Measurements from ENCODE around the gene FFAR3.

Gene FFAR3

GRCh38 chr19:35328851-35329285 lies 29.4 kb upstream of the FFAR3 start, which contains the start of gene CD22:
Gene CD22, plus strand, starts transcription at chr19:35329187. Its CDS starts 2,854 bp downstream, at chr19:35332041.
- no peak within 1 kb of the TSS for H3K27ac ChIP-seq (ENCODE audit: extremely low read depth, low read depth, low read length)
- TF ChIP-seq, protein P1, sequence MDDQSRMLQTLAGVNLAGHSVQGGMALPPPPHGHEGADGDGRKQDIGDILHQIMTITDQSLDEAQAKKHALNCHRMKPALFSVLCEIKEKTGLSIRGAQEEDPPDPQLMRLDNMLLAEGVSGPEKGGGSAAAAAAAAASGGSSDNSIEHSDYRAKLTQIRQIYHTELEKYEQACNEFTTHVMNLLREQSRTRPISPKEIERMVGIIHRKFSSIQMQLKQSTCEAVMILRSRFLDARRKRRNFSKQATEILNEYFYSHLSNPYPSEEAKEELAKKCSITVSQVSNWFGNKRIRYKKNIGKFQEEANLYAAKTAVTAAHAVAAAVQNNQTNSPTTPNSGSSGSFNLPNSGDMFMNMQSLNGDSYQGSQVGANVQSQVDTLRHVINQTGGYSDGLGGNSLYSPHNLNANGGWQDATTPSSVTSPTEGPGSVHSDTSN (CRISPR knock-in tag; IDR thresholded peaks at IDR 0.05) = no peak
- TF ChIP-seq ZNF488 (tag by site-specific recombination; IDR thresholded peaks at IDR 0.05) = no peak
- no peak for TF ChIP-seq ZNF16 (tag by site-specific recombination; IDR thresholded peaks at IDR 0.05; ENCODE audit: low read depth)
- TF ChIP-seq, protein P2, sequence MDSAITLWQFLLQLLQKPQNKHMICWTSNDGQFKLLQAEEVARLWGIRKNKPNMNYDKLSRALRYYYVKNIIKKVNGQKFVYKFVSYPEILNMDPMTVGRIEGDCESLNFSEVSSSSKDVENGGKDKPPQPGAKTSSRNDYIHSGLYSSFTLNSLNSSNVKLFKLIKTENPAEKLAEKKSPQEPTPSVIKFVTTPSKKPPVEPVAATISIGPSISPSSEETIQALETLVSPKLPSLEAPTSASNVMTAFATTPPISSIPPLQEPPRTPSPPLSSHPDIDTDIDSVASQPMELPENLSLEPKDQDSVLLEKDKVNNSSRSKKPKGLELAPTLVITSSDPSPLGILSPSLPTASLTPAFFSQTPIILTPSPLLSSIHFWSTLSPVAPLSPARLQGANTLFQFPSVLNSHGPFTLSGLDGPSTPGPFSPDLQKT (IDR thresholded peaks at IDR 0.05; ENCODE audit: borderline replicate concordance, low read depth, low read length) = no peak
- TF ChIP-seq KLF1 (tag by site-specific recombination; IDR thresholded peaks at IDR 0.05) = no peak
- TF ChIP-seq ZXDB (tag by site-specific recombination; IDR thresholded peaks at IDR 0.05) = no peak
- TF ChIP-seq, protein P3, sequence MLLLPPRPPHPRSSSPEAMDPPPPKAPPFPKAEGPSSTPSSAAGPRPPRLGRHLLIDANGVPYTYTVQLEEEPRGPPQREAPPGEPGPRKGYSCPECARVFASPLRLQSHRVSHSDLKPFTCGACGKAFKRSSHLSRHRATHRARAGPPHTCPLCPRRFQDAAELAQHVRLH (tag by site-specific recombination; IDR thresholded peaks at IDR 0.05) = no peak
- no peaks in the 10 kb centered on the region for H3K36me3 ChIP-seq (ENCODE audit: control insufficient read depth in 2 of 2, insufficient read depth in 1 of 2, low read length in 2 of 2)
- ChIA-PET POLR2A (no interaction called here), CTCF (interaction anchor here (2.9 kb wide), 1 partner anchor 166 kb away, joined by 16 read pairs; no protein-coding TSS in a partner anchor)
- no peaks in the 10 kb centered on the region for H3K4me1 ChIP-seq (ENCODE audit: control insufficient read depth, insufficient read depth, low read length)
- H3K9me3 ChIP-seq (ENCODE audit: control insufficient read depth, insufficient read depth, low read depth, low read length) = no peaks in the 10 kb centered on the region
- no peak within 1 kb of the TSS for H3K4me3 ChIP-seq (ENCODE audit: low read depth, low read length)

- no peaks in the 10 kb centered on the region for H3K36me3 ChIP-seq (ENCODE audit: control insufficient read depth in 2 of 2, insufficient read depth in 1 of 2, low read length in 2 of 2)
- H3K4me3 ChIP-seq (ENCODE audit: low read depth, low read length) = no peak overlapping the region
- H3K27ac ChIP-seq (ENCODE audit: extremely low read depth, low read depth, low read length) = no peak overlapping the region
- no peaks in the 10 kb centered on the region for H3K9me3 ChIP-seq (ENCODE audit: control insufficient read depth, insufficient read depth, low read depth, low read length)
- TF ChIP-seq ZNF768 (tag by site-specific recombination; IDR thresholded peaks at IDR 0.05) (no peak), ZSCAN30 (tag by site-specific recombination; IDR thresholded peaks at IDR 0.05) (no peak), ZNF10 (tag by site-specific recombination; IDR thresholded peaks at IDR 0.05) (no peak)
- CTCF ChIA-PET = interaction anchor here (0.5 to 2.9 kb wide), 2 partner anchors 24 to 165 kb away, joined by 3 to 16 read pairs; no protein-coding TSS in a partner anchor
- POLR2A ChIA-PET = no interaction called here
- H3K4me1 ChIP-seq (ENCODE audit: control insufficient read depth, insufficient read depth, low read length) = no peaks in the 10 kb centered on the region
Measured at GRCh38 chr19:35329323-35329722, 28.9 kb upstream of the FFAR3 start.

DNA sequence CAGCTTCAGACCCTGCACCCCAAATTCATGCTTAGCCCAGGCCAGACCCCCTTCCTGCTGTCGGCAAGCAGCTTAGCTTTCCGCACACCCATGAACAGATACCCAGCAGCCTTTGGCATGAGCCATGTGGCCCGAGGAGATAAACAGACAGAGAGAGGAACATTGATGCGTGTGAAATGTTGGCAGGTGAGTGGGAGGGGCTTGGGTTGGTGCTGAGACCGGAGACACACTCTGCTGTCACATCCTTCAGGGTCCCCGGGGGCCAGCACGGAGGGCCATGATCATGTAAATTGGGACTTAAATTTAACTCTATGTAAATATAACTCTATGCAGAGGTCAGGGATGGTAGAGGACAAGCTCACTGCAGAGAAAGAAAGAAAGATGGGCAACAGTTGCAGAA lies 27.8 kb upstream of the FFAR3 start:
- no peak overlapping the region for H3K4me3 ChIP-seq (ENCODE audit: low read depth, low read length)
- H3K9me3 ChIP-seq (ENCODE audit: control insufficient read depth, insufficient read depth, low read depth, low read length) = no peaks in the 10 kb centered on the region
- CTCF ChIA-PET = interaction anchor here (0.9 to 6.8 kb wide), 3 partner anchors 23 to 286 kb away, joined by 3 to 40 read pairs (median 5); no protein-coding TSS in a partner anchor
- H3K36me3 ChIP-seq (ENCODE audit: control insufficient read depth in 2 of 2, insufficient read depth in 1 of 2, low read length in 2 of 2) = no peaks in the 10 kb centered on the region
- H3K4me1 ChIP-seq (ENCODE audit: control insufficient read depth, insufficient read depth, low read length) = no peaks in the 10 kb centered on the region
- TF ChIP-seq ZNF677 (tag by site-specific recombination; IDR thresholded peaks at IDR 0.05) (no peak), ZNF2 (tag by site-specific recombination; IDR thresholded peaks at IDR 0.05) (no peak), KLF1 (tag by site-specific recombination; IDR thresholded peaks at IDR 0.05) (no peak), ZNF701 (tag by site-specific recombination; IDR thresholded peaks at IDR 0.05) (no peak), KLF8 (tag by site-specific recombination; IDR thresholded peaks at IDR 0.05) (no peak), ZNF548 (tag by site-specific recombination; IDR thresholded peaks at IDR 0.05) (no peak), HOXA7 (CRISPR knock-in tag; IDR thresholded peaks at IDR 0.05; ENCODE audit: borderline replicate concordance) (no peak), ZNF133 (tag by site-specific recombination; IDR thresholded peaks at IDR 0.05) (no peak), ZNF610 (tag by site-specific recombination; IDR thresholded peaks at IDR 0.05; ENCODE audit: borderline replicate concordance) (no peak), RBAK (tag by site-specific recombination; IDR thresholded peaks at IDR 0.05) (no peak), ZNF768 (tag by site-specific recombination; IDR thresholded peaks at IDR 0.05) (no peak), HOXC10 (CRISPR knock-in tag; IDR thresholded peaks at IDR 0.05) (no peak), SALL2 (tag by site-specific recombination; IDR thresholded peaks at IDR 0.05; ENCODE audit: borderline replicate concordance) (no peak), KLF10 (tag by site-specific recombination; IDR thresholded peaks at IDR 0.05) (no peak)
- POLR2A ChIA-PET = no interaction called here
- H3K27ac ChIP-seq (ENCODE audit: extremely low read depth, low read depth, low read length) = no peak overlapping the region

All from HEK293 (cell line).